AG09309 (cell line): ENCODE data around the gene HTT.

Source experiments
- DNase-seq: peaks from one replicate; pipeline ENCODE4 v3.0.0-alpha.2; 2010; ENCODE audit warnings: low read depth
- H3K4me3 ChIP-seq: 2 replicates; pipeline ENCODE4 v1.5.1; 2011; ENCODE audit warnings: mild to moderate bottlenecking, low read depth, low read length, moderate library complexity; ENCODE audit not compliant: control insufficient read depth
- CTCF ChIP-seq: IDR thresholded peaks from 2 replicates; pipeline ENCODE4 v1.5.1; 2011; ENCODE audit warnings: mild to moderate bottlenecking, low read depth, low read length, inconsistent platforms; ENCODE audit not compliant: insufficient read depth, control insufficient read depth; ENCODE audit errors: missing control alignments

HTT gene

GRCh38 chr4:3268395-3269104, 194.1 kb downstream of the HTT start:
- no peak for TF ChIP-seq CTCF
- H3K4me3 ChIP-seq, result no peak overlapping the region
- DNase-seq, result no peak

- DNase-seq, result no peak
- TF ChIP-seq CTCF, result no peak
- H3K4me3 ChIP-seq, result no peak overlapping the region
Measured at GRCh38 chr4:3269105-3269927, 194.8 kb downstream of the HTT start.

GRCh38 chr4:3269991-3270611, 195.6 kb downstream of the HTT start:
- H3K4me3 ChIP-seq, result no peak overlapping the region
- no peak for TF ChIP-seq CTCF
- no peak for DNase-seq

- no peak overlapping the region for H3K4me3 ChIP-seq
- no peak for TF ChIP-seq CTCF
- no peak for DNase-seq
Measured at GRCh38 chr4:3271131-3271530, 196.7 kb downstream of the HTT start.

GRCh38 chr4:3276986-3277385, 202.5 kb downstream of the HTT start:
- DNase-seq, result no peak
- no peak overlapping the region for H3K4me3 ChIP-seq
- TF ChIP-seq CTCF, result no peak

GRCh38 chr4:3280466-3280865, 206.0 kb downstream of the HTT start:
- DNase-seq, result no peak
- no peak overlapping the region for H3K4me3 ChIP-seq
- no peak for TF ChIP-seq CTCF
